GM12878 (cell line): ENCODE measurements around the gene WDR45B. TPM values are rescaled to one million over a fixed set of nuclear protein-coding genes. Genes with fewer than 3 reads are reported as not detected.

Source experiments
- ATAC-seq: fragments of 200-7000 bp; cut with Tn5 transposase; 3 replicates; pipeline ENCODE4 v1.9.1; 2020; ENCODE audit warnings: mild to moderate bottlenecking, moderate library complexity
- BruUV-seq: library from RNA; stranded (reverse); fragments of 400-500 nt; replicated peaks from 2 replicates; lab custom pipeline; 2021; lab: Mats Ljungman, UMichigan
- CTCF ChIA-PET: fragments of 300-600 bp; sonication (Branson Sonifier 250); formaldehyde crosslinking; extraction: SDS; loops from one replicate; lab custom pipeline; 2021; ENCODE audit warnings: inconsistent platforms; lab: Yijun Ruan, JAX
- POLR2A ChIA-PET: fragments of 350-600 bp; formaldehyde crosslinking; extraction: SDS; loops from one replicate; lab custom pipeline; 2021; ENCODE audit warnings: inconsistent platforms; lab: Charles Lee
- RAD21 ChIA-PET: fragments of 300-600 bp; sonication (Branson Sonifier 250); formaldehyde crosslinking; loops from one replicate; lab custom pipeline; 2023; ENCODE audit warnings: antibody characterized with exemption; ENCODE audit not compliant: unreplicated experiment; lab: Charles Lee
- SMC1A ChIA-PET: fragments of 300-600 bp; sonication (Branson Sonifier 250); formaldehyde crosslinking; loops from one replicate; lab custom pipeline; 2023; ENCODE audit not compliant: unreplicated experiment, uncharacterized antibody; lab: Charles Lee
- DNase-seq: peaks from one replicate; pipeline ENCODE4 v3.0.0-alpha.2; 2011; ENCODE audit warnings: low read depth, low spot score
- FAIRE-seq: peaks from 3 replicates; lab custom pipeline; 2011; peaks lifted over from hg19 to GRCh38; lab: Jason Lieb, UNC
- H2AFZ ChIP-seq: 2 replicates; pipeline ENCODE4 v1.6.0; 2011; ENCODE audit warnings: low read depth, low read length, control low read depth; ENCODE audit not compliant: control insufficient read depth
- H3K27ac ChIP-seq: 2 replicates; pipeline ENCODE4 v1.5.1; 2011; ENCODE audit warnings: control low read depth; ENCODE audit not compliant: control insufficient read depth, insufficient read depth
- H3K27me3 ChIP-seq, 2 experiments: replicated peaks in 1 of 2; 2 replicates each; pipeline versions ENCODE4 v1.6.0 to v1.6.1; 2011; ENCODE audit warnings: low read length in 1 of 2; ENCODE audit not compliant: control insufficient read depth in 2 of 2, insufficient read depth in 2 of 2
- H3K36me3 ChIP-seq, 2 experiments: 2 replicates each; pipeline ENCODE4 v1.5.1; 2011; ENCODE audit warnings: low read length in 1 of 2; ENCODE audit not compliant: control insufficient read depth in 2 of 2, insufficient read depth in 2 of 2
- H3K4me1 ChIP-seq: 2 replicates; pipeline ENCODE4 v1.6.1; 2011; ENCODE audit warnings: mild to moderate bottlenecking, low read length, moderate library complexity, mixed read lengths; ENCODE audit not compliant: control insufficient read depth, insufficient read depth
- H3K4me2 ChIP-seq: 2 replicates; pipeline ENCODE4 v1.6.0; 2011; ENCODE audit warnings: control low read depth; ENCODE audit not compliant: control insufficient read depth, insufficient read depth
- H3K4me3 ChIP-seq: fragments of 200-600 bp; sonication (generic); 2 replicates; pipeline ENCODE4 v1.5.1; 2016
- H3K79me2 ChIP-seq: 2 replicates; pipeline ENCODE4 v1.6.0; 2011; ENCODE audit warnings: low read length; ENCODE audit not compliant: control insufficient read depth, insufficient read depth
- H3K9ac ChIP-seq: 2 replicates; pipeline ENCODE4 v1.8.0; 2011; ENCODE audit warnings: low read length, control low read depth, mixed read lengths; ENCODE audit not compliant: control insufficient read depth, insufficient read depth
- H3K9me3 ChIP-seq: replicated peaks from 3 replicates; pipeline ENCODE4 v1.5.1; 2011; ENCODE audit warnings: mild to moderate bottlenecking, low read length; ENCODE audit not compliant: control insufficient read depth, insufficient read depth
- H4K20me1 ChIP-seq: 2 replicates; pipeline ENCODE4 v1.6.0; 2011; ENCODE audit not compliant: control insufficient read depth, insufficient read depth
- CHD2 ChIP-seq: IDR thresholded peaks from 2 replicates; pipeline ENCODE4 v1.6.1; 2011; ENCODE audit warnings: low read depth, low read length, improper control_type of control experiment, borderline replicate concordance
- EP300 ChIP-seq, 2 experiments: fragments of 150-350 bp in 1 of 2; IDR thresholded peaks; 2 replicates each; pipeline ENCODE4 v1.6.1; 2011 to 2012; ENCODE audit warnings: low read depth in 2 of 2, low read length in 2 of 2, borderline replicate concordance in 1 of 2, improper control_type of control experiment in 1 of 2, inconsistent platforms in 1 of 2; ENCODE audit not compliant: control insufficient read depth in 1 of 2
- IRF4 ChIP-seq: IDR thresholded peaks from 2 replicates; pipeline ENCODE4 v1.6.1; 2011; ENCODE audit warnings: low read depth, low read length
- MTA3 ChIP-seq: IDR thresholded peaks from 2 replicates; pipeline ENCODE4 v1.6.1; 2012; ENCODE audit warnings: low read length, inconsistent platforms, borderline replicate concordance
- MYC ChIP-seq: IDR thresholded peaks from 2 replicates; pipeline ENCODE4 v1.6.1; 2011; ENCODE audit warnings: mild to moderate bottlenecking, low read length, moderate library complexity, inconsistent platforms; ENCODE audit not compliant: insufficient read depth, insufficient replicate concordance, insufficient read length, severe bottlenecking
- NR2C1 ChIP-seq: fragments of 450-650 bp; IDR thresholded peaks from 2 replicates; pipeline ENCODE4 v1.6.1; 2017; ENCODE audit warnings: antibody characterized with exemption, mild to moderate bottlenecking, moderate library complexity
- RAD51 ChIP-seq: fragments of 450-650 bp; IDR thresholded peaks from 2 replicates; pipeline ENCODE4 v1.6.1; 2016; ENCODE audit warnings: moderate library complexity, mild to moderate bottlenecking, inconsistent platforms
- RB1 ChIP-seq: fragments of 450-650 bp; formaldehyde crosslinking; IDR thresholded peaks from 2 replicates; pipeline ENCODE4 v1.6.1; 2017; ENCODE audit warnings: mild to moderate bottlenecking, borderline replicate concordance
- SMC3 ChIP-seq: IDR thresholded peaks from 2 replicates; pipeline ENCODE4 v1.6.1; 2011; ENCODE audit warnings: low read length, improper control_type of control experiment, borderline replicate concordance
- STAT1 ChIP-seq: fragments of 450-650 bp; conservative IDR thresholded peaks from 2 replicates; pipeline ENCODE4 v1.6.1; 2014; ENCODE audit warnings: antibody characterized with exemption, mild to moderate bottlenecking
- WGBS: methylation state at CpG from one replicate; pipeline ENCODE4 v1.1.6; 2016; ENCODE audit warnings: low lambda C conversion rate; ENCODE audit not compliant: insufficient replicate concordance, insufficient coverage; ENCODE audit errors: missing lambda C conversion rate; 5-methylcytosine and 5-hydroxymethylcytosine counted together
- in situ Hi-C: fragments of 300-500 bp; cut with MboI; formaldehyde crosslinking; loops from 9 replicates; pipeline ENCODE4 v1.14.3; 2018; ENCODE audit warnings: mixed read lengths
- intact Hi-C: fragments of 100-400 bp; cut with micrococcal nuclease; formaldehyde crosslinking; loops from one replicate; pipeline ENCODE4 v1.14.2; 2022; ENCODE audit not compliant: unreplicated experiment
- polyA plus RNA-seq, 11 experiments: library from polyadenylated mRNA; depleted of rRNA in 4 of 11; unstranded in 6 of 11; stranded (reverse) in 5 of 11; fragments of >200 nt; fragmentation: Nextera tagmentation in 4 of 11; fragmentation: Illumina TruSeq in 1 of 11; extraction: Ambion mirVana in 4 of 11; extraction: Trizol in 1 of 11; gene quantifications; 1 replicate in 1 of 11; 2 replicates in 10 of 11; pipeline versions ENCODE4 v1.2.1 to v1.2.3, GENCODE V29; 2011 to 2016; ENCODE audit warnings: inconsistent platforms in 2 of 11, missing spikeins in 2 of 11, low read depth in 1 of 11
- total RNA-seq, 4 experiments: library from RNA; depleted of rRNA in 3 of 4; stranded (reverse); fragments of >200 nt in 3 of 4; fragmentation: Illumina TruSeq in 1 of 4; extraction: Trizol in 1 of 4; gene quantifications; 2 replicates each; pipeline versions ENCODE4 v1.2.1 to v1.2.3, GENCODE V29; 2013 to 2021
- TF ChIP-seq, protein P1 (sequence below): IDR thresholded peaks from 2 replicates; pipeline ENCODE4 v1.6.1; 2012; ENCODE audit warnings: low read length, inconsistent platforms
- TF ChIP-seq, protein P2 (sequence below): fragments of 450-650 bp; IDR thresholded peaks from 2 replicates; pipeline ENCODE4 v1.6.1; 2017; ENCODE audit warnings: mild to moderate bottlenecking, low read depth, inconsistent platforms; ENCODE audit not compliant: poor library complexity, severe bottlenecking
- TF ChIP-seq, protein P3 (sequence below): IDR thresholded peaks from 2 replicates; pipeline ENCODE4 v1.6.1; 2011; ENCODE audit warnings: borderline replicate concordance, low read depth, mild to moderate bottlenecking, moderate library complexity, mixed read lengths, low read length; ENCODE audit not compliant: insufficient read depth; ENCODE audit errors: extremely low read length
- TF ChIP-seq, protein P4 (sequence below): fragments of 450-650 bp; IDR thresholded peaks from 2 replicates; pipeline ENCODE4 v1.6.1; 2017; ENCODE audit warnings: mild to moderate bottlenecking, moderate library complexity

WDR45B gene
- total and polyA plus RNA-seq, 10 of the 15 experiments (the other 5 are each of a cell fraction or from before 2014, with no cell fraction given) = 1.0 to 73.7 (median 26.6) TPM

DNA sequence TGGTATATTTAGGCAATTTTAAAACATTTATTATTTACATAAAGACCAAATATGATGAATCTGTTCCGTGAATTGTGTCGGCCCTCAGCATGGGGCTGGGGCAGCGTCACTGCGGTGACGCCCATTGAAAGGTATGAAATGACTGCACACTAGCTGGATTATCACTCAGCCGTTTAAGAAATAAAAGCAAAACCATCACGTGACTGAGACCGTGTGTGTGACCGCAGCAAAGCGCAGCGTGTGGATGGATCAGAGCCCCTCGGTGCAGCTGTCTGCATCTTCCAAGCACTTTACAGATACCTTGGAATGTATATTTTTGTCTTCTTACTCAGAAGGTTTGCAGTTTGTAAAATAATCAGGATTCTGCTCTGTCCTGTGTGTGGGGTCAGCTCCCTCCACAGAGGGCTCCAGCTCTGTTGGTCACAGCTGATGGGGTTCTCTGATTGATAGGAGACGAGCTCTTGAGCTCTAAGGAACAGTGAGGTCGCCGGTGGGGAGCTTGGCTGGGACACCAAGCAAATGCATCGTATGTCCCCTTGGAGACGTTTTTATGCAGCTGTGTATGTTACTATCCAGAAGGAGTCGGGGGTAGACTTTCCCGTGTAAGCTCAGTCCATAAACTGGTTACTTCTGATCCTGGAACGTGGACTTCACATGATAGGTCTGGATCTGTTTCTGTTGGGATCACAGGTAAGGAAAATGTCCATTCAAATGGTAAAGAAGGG, 45.1 kb downstream of the WDR45B start:
- no peak overlapping the region for H3K4me2 ChIP-seq
- H3K9ac ChIP-seq = no peak overlapping the region
- POLR2A ChIA-PET = interaction anchor here (0.6 to 0.7 kb wide), 2 partner anchors 108 to 741 kb away, joined by 3 to 4 read pairs; no protein-coding TSS in a partner anchor
- CTCF ChIA-PET = no interaction called here
- peaks cover 19% of the 10 kb centered on the region for H3K4me1 ChIP-seq
- WGBS = 34% methylated on average over 20 of the region's 20 CpGs
- RAD21 ChIA-PET = no interaction called here
- no peaks in the 10 kb centered on the region for H3K27me3 ChIP-seq
- intact Hi-C loops = no loop called here
- peaks cover 3% of the 10 kb centered on the region; the same call in 1 of the 2 replicates for H4K20me1 ChIP-seq
- FAIRE-seq = peak; percentile 66
- no TSS peak for BruUV-seq
- H2AFZ ChIP-seq = no peak overlapping the region
- H3K9me3 ChIP-seq = no peaks in the 10 kb centered on the region
- H3K27ac ChIP-seq = no peak overlapping the region; the same call in 1 of the 2 replicates
- peaks cover 29 to 34% of the 10 kb centered on the region in 2 experiments for H3K36me3 ChIP-seq
- no peak overlapping the region for H3K4me3 ChIP-seq
- SMC1A ChIA-PET = no interaction called here
- ATAC-seq = peak; percentile 76
- in situ Hi-C loops = no loop called here
- DNase-seq = peak; percentile 21
- H3K79me2 ChIP-seq = no peaks in the 10 kb centered on the region; the same call in 1 of the 2 replicates
- TF ChIP-seq, protein P1, sequence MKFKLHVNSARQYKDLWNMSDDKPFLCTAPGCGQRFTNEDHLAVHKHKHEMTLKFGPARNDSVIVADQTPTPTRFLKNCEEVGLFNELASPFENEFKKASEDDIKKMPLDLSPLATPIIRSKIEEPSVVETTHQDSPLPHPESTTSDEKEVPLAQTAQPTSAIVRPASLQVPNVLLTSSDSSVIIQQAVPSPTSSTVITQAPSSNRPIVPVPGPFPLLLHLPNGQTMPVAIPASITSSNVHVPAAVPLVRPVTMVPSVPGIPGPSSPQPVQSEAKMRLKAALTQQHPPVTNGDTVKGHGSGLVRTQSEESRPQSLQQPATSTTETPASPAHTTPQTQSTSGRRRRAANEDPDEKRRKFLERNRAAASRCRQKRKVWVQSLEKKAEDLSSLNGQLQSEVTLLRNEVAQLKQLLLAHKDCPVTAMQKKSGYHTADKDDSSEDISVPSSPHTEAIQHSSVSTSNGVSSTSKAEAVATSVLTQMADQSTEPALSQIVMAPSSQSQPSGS = no peak
- TF ChIP-seq NR2C1 (no peak), CHD2 (no peak), SMC3 (no peak), RAD51 (peak; percentile 93), MTA3 (no peak), RB1 (no peak), STAT1 (no peak), IRF4 (peak; percentile 83), EP300 (IDR thresholded peaks at IDR 0.05; ENCODE audit: borderline replicate concordance in 1 of 2, control insufficient read depth in 1 of 2, low read depth in 2 of 2, low read length in 2 of 2) (peak in 1 of 2 experiments; percentile 24; a peak in 1 of 4 replicates), MYC (no peak)
- TF ChIP-seq, protein P2, sequence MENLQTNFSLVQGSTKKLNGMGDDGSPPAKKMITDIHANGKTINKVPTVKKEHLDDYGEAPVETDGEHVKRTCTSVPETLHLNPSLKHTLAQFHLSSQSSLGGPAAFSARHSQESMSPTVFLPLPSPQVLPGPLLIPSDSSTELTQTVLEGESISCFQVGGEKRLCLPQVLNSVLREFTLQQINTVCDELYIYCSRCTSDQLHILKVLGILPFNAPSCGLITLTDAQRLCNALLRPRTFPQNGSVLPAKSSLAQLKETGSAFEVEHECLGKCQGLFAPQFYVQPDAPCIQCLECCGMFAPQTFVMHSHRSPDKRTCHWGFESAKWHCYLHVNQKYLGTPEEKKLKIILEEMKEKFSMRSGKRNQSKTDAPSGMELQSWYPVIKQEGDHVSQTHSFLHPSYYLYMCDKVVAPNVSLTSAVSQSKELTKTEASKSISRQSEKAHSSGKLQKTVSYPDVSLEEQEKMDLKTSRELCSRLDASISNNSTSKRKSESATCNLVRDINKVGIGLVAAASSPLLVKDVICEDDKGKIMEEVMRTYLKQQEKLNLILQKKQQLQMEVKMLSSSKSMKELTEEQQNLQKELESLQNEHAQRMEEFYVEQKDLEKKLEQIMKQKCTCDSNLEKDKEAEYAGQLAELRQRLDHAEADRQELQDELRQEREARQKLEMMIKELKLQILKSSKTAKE = no peak
- TF ChIP-seq, protein P3, sequence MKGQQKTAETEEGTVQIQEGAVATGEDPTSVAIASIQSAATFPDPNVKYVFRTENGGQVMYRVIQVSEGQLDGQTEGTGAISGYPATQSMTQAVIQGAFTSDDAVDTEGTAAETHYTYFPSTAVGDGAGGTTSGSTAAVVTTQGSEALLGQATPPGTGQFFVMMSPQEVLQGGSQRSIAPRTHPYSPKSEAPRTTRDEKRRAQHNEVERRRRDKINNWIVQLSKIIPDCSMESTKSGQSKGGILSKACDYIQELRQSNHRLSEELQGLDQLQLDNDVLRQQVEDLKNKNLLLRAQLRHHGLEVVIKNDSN = peak; percentile 83
- TF ChIP-seq, protein P4, sequence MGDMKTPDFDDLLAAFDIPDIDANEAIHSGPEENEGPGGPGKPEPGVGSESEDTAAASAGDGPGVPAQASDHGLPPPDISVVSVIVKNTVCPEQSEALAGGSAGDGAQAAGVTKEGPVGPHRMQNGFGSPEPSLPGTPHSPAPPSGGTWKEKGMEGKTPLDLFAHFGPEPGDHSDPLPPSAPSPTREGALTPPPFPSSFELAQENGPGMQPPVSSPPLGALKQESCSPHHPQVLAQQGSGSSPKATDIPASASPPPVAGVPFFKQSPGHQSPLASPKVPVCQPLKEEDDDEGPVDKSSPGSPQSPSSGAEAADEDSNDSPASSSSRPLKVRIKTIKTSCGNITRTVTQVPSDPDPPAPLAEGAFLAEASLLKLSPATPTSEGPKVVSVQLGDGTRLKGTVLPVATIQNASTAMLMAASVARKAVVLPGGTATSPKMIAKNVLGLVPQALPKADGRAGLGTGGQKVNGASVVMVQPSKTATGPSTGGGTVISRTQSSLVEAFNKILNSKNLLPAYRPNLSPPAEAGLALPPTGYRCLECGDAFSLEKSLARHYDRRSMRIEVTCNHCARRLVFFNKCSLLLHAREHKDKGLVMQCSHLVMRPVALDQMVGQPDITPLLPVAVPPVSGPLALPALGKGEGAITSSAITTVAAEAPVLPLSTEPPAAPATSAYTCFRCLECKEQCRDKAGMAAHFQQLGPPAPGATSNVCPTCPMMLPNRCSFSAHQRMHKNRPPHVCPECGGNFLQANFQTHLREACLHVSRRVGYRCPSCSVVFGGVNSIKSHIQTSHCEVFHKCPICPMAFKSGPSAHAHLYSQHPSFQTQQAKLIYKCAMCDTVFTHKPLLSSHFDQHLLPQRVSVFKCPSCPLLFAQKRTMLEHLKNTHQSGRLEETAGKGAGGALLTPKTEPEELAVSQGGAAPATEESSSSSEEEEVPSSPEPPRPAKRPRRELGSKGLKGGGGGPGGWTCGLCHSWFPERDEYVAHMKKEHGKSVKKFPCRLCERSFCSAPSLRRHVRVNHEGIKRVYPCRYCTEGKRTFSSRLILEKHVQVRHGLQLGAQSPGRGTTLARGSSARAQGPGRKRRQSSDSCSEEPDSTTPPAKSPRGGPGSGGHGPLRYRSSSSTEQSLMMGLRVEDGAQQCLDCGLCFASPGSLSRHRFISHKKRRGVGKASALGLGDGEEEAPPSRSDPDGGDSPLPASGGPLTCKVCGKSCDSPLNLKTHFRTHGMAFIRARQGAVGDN = no peak
